ENCODE results near the gene CRIP1.

CRIP1 gene

DNA sequence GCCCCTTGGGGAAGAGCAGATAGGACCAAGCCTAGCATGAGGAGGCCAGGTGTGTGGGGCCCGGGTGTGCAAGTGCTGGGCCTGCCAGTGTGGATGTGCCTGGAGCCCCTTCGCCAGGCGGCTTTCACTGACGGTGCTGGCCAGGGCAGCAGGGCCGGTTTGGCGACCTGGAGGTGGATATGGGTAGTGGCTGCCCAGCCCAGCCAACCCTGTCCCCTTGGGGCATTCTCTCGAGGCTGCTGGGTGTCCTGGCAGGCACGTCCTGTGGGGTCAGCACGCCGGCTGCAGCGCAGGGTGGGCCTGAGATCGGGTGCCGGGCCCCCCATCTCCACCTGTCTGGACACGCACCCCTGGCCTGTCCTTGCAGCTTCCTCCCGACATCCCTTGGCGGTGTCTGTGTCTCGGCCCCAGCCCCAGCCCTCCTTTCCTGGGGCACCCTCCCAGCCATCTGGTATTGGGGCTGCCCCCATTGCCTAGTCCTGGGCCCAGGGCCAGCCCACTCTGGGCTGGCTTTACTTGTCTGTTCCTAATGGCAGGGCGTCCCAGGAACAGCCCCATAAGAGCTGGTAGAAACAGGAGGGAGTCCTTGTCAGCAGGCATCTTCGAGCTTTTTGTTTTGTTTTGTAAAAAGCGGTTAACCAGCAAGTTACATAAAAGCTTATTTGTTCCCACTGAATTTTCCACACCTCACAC, 19.3 kb upstream of the CRIP1 start:
- TF ChIP-seq, protein P1, sequence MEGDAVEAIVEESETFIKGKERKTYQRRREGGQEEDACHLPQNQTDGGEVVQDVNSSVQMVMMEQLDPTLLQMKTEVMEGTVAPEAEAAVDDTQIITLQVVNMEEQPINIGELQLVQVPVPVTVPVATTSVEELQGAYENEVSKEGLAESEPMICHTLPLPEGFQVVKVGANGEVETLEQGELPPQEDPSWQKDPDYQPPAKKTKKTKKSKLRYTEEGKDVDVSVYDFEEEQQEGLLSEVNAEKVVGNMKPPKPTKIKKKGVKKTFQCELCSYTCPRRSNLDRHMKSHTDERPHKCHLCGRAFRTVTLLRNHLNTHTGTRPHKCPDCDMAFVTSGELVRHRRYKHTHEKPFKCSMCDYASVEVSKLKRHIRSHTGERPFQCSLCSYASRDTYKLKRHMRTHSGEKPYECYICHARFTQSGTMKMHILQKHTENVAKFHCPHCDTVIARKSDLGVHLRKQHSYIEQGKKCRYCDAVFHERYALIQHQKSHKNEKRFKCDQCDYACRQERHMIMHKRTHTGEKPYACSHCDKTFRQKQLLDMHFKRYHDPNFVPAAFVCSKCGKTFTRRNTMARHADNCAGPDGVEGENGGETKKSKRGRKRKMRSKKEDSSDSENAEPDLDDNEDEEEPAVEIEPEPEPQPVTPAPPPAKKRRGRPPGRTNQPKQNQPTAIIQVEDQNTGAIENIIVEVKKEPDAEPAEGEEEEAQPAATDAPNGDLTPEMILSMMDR (IDR thresholded peaks at IDR 0.05; ENCODE audit: low read depth, low read length, missing control alignments): no peak
- no peak overlapping the region for H3K4me3 ChIP-seq (ENCODE audit: low read depth, low read length)
- in situ Hi-C loops (cut with HindIII; ENCODE audit: low pct_ligation_motif_present, low sequenced_read_pairs): no loop called here
- H3K27me3 ChIP-seq (replicated peaks): no peaks in the 10 kb centered on the region
- H3K27ac ChIP-seq: no peak overlapping the region
- peaks cover 46% of the 10 kb centered on the region for H3K36me3 ChIP-seq (replicated peaks)
- DNase-seq: no peak

DNA sequence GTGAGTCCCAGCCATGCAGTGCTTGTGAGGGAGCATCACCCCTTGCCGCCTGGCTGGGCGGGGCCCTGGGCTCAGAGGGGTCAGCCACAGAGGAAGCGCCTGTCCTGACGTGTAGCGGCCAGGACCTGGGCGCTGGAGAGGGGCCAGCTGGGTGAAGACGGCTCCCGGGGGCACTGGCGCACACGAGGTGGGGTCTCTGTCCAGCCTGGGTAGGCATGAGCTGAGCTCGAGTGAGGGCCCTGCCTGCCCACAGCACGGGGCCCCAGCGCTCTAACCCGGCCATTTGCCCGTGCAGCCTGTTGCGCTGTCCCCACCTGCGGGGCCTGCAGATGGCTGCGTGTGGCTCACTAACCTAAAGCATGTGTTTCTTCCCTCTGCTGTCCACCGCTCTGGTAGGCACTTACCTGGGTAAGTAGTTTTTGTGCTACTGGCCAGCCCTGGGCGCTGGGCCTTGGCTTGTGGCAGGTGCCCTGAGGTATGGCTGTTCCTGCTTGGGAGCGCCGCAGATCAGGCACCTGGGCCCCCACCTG, 18.7 kb upstream of the CRIP1 start:
- H3K27me3 ChIP-seq (replicated peaks): no peaks in the 10 kb centered on the region

DNA sequence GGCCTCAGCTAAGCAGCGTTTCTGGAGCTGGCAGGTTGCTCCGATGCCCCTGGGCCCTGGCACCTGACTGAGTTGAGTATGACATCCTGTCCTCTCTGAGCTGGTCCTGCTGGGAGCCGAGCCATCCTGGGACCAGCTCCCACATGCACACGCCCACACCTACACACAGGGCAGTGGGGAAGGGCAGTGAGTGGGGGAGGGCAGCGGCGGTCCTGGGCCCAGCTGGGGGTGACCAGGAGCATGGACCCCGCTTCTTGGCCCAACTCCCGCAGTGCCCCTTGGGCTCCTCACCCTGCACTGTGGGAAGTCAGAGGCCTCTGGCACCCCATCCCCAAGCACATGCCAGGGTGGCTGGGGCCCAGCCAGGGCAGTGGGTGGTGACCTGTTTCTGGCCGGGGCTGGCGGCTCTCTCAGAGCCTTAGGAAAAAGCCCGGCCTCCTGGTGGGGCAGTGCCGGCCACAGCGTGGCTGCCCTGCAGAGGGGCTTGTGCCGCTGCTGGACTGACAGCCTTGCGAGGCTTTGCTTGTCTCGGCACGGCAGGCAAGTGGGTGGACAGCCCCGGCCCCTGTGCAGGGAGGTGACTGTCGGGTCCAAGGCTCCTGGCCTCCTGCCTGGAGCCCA, 18.0 kb upstream of the CRIP1 start:
- TF ChIP-seq, protein P1 (IDR thresholded peaks at IDR 0.05; ENCODE audit: low read depth, low read length, missing control alignments): no peak
- Histone ChIP-seq H3K4me3 (ENCODE audit: low read depth, low read length) (no peak overlapping the region), H3K27ac (no peak overlapping the region), H3K27me3 (replicated peaks) (no peaks in the 10 kb centered on the region), H3K36me3 (replicated peaks) (peaks cover 40% of the 10 kb centered on the region)
- in situ Hi-C loops (cut with HindIII; ENCODE audit: low pct_ligation_motif_present, low sequenced_read_pairs): no loop called here
- DNase-seq: no peak

More for the DNA sequence above, 18.7 kb upstream of the CRIP1 start:
- TF ChIP-seq, protein P1 (IDR thresholded peaks at IDR 0.05; ENCODE audit: low read depth, low read length, missing control alignments): no peak
- in situ Hi-C loops (cut with HindIII; ENCODE audit: low pct_ligation_motif_present, low sequenced_read_pairs): no loop called here
- no peak overlapping the region for H3K27ac ChIP-seq
- no peak overlapping the region for H3K4me3 ChIP-seq (ENCODE audit: low read depth, low read length)
- H3K36me3 ChIP-seq (replicated peaks): peaks cover 43% of the 10 kb centered on the region
- DNase-seq: no peak

DNA sequence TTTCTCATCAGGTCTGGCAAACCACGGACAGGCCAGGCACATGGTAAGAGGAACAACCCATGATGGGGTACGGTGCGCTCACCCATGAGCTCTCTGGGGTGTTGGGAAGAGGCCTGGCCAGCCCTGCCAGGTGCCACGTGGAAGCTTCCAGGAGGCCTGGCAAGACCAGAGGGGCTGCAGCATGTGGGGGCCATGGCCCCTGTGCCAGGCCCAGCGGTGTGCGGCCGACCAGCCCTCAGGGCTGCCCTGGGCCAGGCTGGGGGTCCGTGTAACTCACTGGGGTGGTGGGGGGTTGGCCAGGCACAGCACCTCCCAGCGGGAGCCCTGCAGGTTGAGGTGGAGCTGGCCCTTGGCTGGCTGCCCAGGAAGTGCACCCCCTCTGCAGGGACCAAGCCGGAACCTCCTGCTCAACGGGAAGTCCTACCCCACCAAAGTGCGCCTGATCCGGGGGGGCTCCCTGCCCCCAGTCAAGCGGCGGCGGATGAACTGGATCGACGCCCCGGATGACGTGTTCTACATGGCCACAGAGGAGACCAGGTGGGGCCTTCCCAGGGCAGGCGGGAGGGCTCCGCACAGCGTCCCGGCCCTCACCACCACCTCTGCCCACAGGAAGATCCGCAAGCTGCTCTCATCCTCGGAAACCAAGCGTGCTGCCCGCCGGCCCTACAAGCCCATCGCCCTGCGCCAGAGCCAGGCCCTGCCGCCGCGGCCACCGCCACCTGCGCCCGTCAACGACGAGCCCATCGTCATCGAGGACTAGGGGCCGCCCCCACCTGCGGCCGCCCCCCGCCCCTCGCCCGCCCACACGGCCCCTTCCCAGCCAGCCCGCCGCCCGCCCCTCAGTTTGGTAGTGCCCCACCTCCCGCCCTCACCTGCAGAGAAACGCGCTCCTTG, 17.0 kb upstream of the CRIP1 start:
- Histone ChIP-seq H3K27ac (no peak overlapping the region), H3K27me3 (replicated peaks) (no peaks in the 10 kb centered on the region), H3K4me3 (ENCODE audit: low read depth, low read length) (no peak overlapping the region), H3K36me3 (replicated peaks) (peaks cover 32% of the 10 kb centered on the region)
- TF ChIP-seq, protein P1 (IDR thresholded peaks at IDR 0.05; ENCODE audit: low read depth, low read length, missing control alignments): no peak
- in situ Hi-C loops (cut with HindIII; ENCODE audit: low pct_ligation_motif_present, low sequenced_read_pairs): no loop called here
- DNase-seq: no peak

DNA sequence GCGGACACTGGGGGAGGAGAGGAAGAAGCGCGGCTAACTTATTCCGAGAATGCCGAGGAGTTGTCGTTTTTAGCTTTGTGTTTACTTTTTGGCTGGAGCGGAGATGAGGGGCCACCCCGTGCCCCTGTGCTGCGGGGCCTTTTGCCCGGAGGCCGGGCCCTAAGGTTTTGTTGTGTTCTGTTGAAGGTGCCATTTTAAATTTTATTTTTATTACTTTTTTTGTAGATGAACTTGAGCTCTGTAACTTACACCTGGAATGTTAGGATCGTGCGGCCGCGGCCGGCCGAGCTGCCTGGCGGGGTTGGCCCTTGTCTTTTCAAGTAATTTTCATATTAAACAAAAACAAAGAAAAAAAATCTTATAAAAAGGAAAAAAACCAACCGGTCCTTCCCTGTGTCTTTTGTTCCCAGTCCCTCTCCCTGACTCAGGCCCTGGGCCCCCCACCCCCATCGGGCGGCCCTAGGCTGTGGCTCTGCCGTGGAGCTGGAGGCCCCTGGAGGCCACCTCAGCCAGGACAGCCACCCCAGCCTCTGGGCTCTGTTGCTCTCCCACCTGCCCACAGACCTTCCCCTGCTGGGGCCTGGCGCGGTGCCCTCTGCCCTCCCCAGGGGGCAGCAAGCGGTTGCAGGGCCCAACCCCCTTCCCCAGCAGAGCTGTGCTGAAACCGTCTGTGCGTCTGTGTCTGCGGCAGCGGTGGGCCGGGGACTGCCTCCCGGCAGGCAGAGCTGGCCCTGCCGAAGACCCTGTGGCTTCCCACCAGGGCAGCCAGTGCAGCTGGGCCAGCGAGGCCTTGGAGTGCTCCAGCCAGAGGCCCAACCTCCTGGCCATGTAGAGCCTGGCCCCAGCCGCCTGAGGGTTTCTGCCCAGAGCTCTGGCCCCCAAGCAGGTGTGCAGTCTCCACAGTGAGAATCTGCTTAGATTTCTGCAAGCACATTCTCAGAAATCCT, 16.1 kb upstream of the CRIP1 start:
- DNase-seq: no peak
- H3K36me3 ChIP-seq (replicated peaks): peaks cover 26% of the 10 kb centered on the region

More for the DNA sequence above, 16.1 kb upstream of the CRIP1 start:
- TF ChIP-seq, protein P1 (IDR thresholded peaks at IDR 0.05; ENCODE audit: low read depth, low read length, missing control alignments): peak; percentile 22
- Histone ChIP-seq H3K4me3 (ENCODE audit: low read depth, low read length) (no peak overlapping the region), H3K27ac (no peak overlapping the region), H3K27me3 (replicated peaks) (no peaks in the 10 kb centered on the region)
- in situ Hi-C loops (cut with HindIII; ENCODE audit: low pct_ligation_motif_present, low sequenced_read_pairs): no loop called here

All from brain microvascular endothelial cell (primary cell).